H1 (cell line): ENCODE results near the gene GTSE1. TPM values are rescaled to one million over a fixed set of nuclear protein-coding genes. Genes with fewer than 3 reads are reported as not detected.

Experiments
- CTCF ChIA-PET: fragments of 300-600 bp; sonication (Branson Sonifier 250); formaldehyde crosslinking; loops from one replicate; lab custom pipeline; 2021; ENCODE audit not compliant: partially characterized antibody; lab: Charles Lee
- POLR2A ChIA-PET: fragments of 300-600 bp; sonication (Branson Sonifier 250); formaldehyde crosslinking; loops from one replicate; lab custom pipeline; 2021; ENCODE audit warnings: inconsistent platforms; ENCODE audit not compliant: partially characterized antibody; lab: Charles Lee
- DNase-seq, 2 experiments: peaks; one replicate each; pipeline versions ENCODE4 v3.0.0 to v3.0.0-alpha.2; 2010 to 2022; ENCODE audit warnings: low spot score in 2 of 2, low read depth in 1 of 2, mixed read lengths in 1 of 2
- FAIRE-seq: peaks from 2 replicates; lab custom pipeline; 2011; peaks lifted over from hg19 to GRCh38; lab: Jason Lieb, UNC
- H2AFZ ChIP-seq: 2 replicates; pipeline ENCODE4 v1.8.1; 2012; ENCODE audit warnings: low read length, inconsistent platforms
- H2AK5ac ChIP-seq: 2 replicates; pipeline ENCODE4 v1.6.1; 2013; ENCODE audit warnings: low read depth, low read length
- H2BK120ac ChIP-seq: replicated peaks from 2 replicates; pipeline ENCODE3; 2013; ENCODE audit warnings: low read depth, low read length, inconsistent platforms
- H2BK12ac ChIP-seq: 2 replicates; pipeline ENCODE4 v1.6.1; 2013; ENCODE audit warnings: low read depth, low read length
- H2BK15ac ChIP-seq: 2 replicates; pipeline ENCODE4 v1.6.1; 2013; ENCODE audit warnings: low read length
- H2BK20ac ChIP-seq: 2 replicates; pipeline ENCODE4 v1.6.1; 2013; ENCODE audit warnings: low read length
- H2BK5ac ChIP-seq: 2 replicates; pipeline ENCODE4 v1.6.1; 2013; ENCODE audit warnings: low read depth, low read length
- H3K14ac ChIP-seq: 2 replicates; pipeline ENCODE4 v1.6.1; 2013; ENCODE audit warnings: inconsistent platforms; ENCODE audit not compliant: insufficient read length
- H3K18ac ChIP-seq: 2 replicates; pipeline ENCODE4 v1.6.1; 2013; ENCODE audit warnings: low read length; ENCODE audit errors: extremely low read depth
- H3K23ac ChIP-seq: 2 replicates; pipeline ENCODE4 v1.6.1; 2013; ENCODE audit warnings: inconsistent platforms; ENCODE audit not compliant: insufficient read length
- H3K23me2 ChIP-seq: 2 replicates; pipeline ENCODE4 v1.6.1; 2013; ENCODE audit warnings: low read depth, low read length
- H3K27ac ChIP-seq: 2 replicates; pipeline ENCODE4 v1.6.1; 2011; ENCODE audit warnings: low read depth, low read length, inconsistent platforms
- H3K27me3 ChIP-seq, 4 experiments: replicated peaks in 1 of 4; 1 replicate in 1 of 4; 2 replicates in 3 of 4; pipeline versions ENCODE4 v1.6.1 to v1.8.1; 2011 to 2013; ENCODE audit warnings: low read length in 3 of 4, mild to moderate bottlenecking in 3 of 4, inconsistent platforms in 2 of 4, mixed read lengths in 2 of 4, moderate library complexity in 1 of 4; ENCODE audit not compliant: control insufficient read depth in 3 of 4, insufficient read depth in 3 of 4; ENCODE audit errors: extremely low read depth in 1 of 4
- H3K36me3 ChIP-seq, 4 experiments: 2 replicates each; pipeline versions ENCODE4 v1.6.1 to v1.8.1; 2011 to 2013; ENCODE audit warnings: mild to moderate bottlenecking in 4 of 4, low read length in 3 of 4, moderate library complexity in 2 of 4, control low read depth in 1 of 4, inconsistent platforms in 1 of 4; ENCODE audit not compliant: insufficient read depth in 4 of 4, control insufficient read depth in 2 of 4
- H3K4ac ChIP-seq: replicated peaks from 2 replicates; pipeline ENCODE3; 2013; ENCODE audit warnings: low read length, low read depth, mixed read lengths, inconsistent platforms; ENCODE audit not compliant: insufficient read length
- H3K4me1 ChIP-seq, 4 experiments: replicated peaks in 1 of 4; 1 replicate in 1 of 4; 2 replicates in 3 of 4; pipeline versions ENCODE4 v1.6.1 to v1.8.1; 2011 to 2013; ENCODE audit warnings: low read length in 3 of 4, inconsistent platforms in 2 of 4, mixed read lengths in 1 of 4; ENCODE audit not compliant: insufficient read depth in 4 of 4, control insufficient read depth in 3 of 4
- H3K4me2 ChIP-seq, 2 experiments: 2 replicates each; pipeline versions ENCODE4 v1.6.1 to v1.8.1; 2011 to 2013; ENCODE audit warnings: low read depth in 2 of 2, low read length in 2 of 2, control low read depth in 1 of 2, inconsistent platforms in 1 of 2, mild to moderate bottlenecking in 1 of 2; ENCODE audit not compliant: insufficient read depth in 1 of 2
- H3K4me3 ChIP-seq, 4 experiments: fragments of 200-600, 300-600 bp in 1 of 4; sonication (generic), shearing (Covaris generic), sonication (Bioruptor Twin) in 1 of 4; 2 replicates each; pipeline versions ENCODE4 v1.5.1 to v1.8.1; 2011 to 2016; ENCODE audit warnings: low read length in 4 of 4, low read depth in 3 of 4, control low read depth in 2 of 4, inconsistent platforms in 2 of 4, mild to moderate bottlenecking in 2 of 4, mixed read lengths in 1 of 4, moderate library complexity in 1 of 4; ENCODE audit not compliant: insufficient read depth in 2 of 4; ENCODE audit errors: extremely low read depth in 1 of 4
- H3K56ac ChIP-seq: replicated peaks from 2 replicates; pipeline ENCODE3; 2013; ENCODE audit warnings: low read depth, mild to moderate bottlenecking, mixed read lengths, low read length, inconsistent platforms; ENCODE audit not compliant: insufficient read length
- H3K79me1 ChIP-seq: 2 replicates; pipeline ENCODE4 v1.6.1; 2013; ENCODE audit warnings: low read depth, low read length, control low read depth
- H3K79me2 ChIP-seq, 2 experiments: 2 replicates each; pipeline versions ENCODE4 v1.6.1 to v1.8.1; 2012 to 2013; ENCODE audit warnings: low read length in 2 of 2, mild to moderate bottlenecking in 2 of 2, inconsistent platforms in 1 of 2; ENCODE audit not compliant: insufficient read depth in 2 of 2, control insufficient read depth in 1 of 2
- H3K9ac ChIP-seq, 4 experiments: replicated peaks in 1 of 4; 1 replicate in 1 of 4; 2 replicates in 3 of 4; pipeline versions ENCODE4 v1.6.1 to v1.8.1; 2011 to 2013; ENCODE audit warnings: low read depth in 3 of 4, low read length in 3 of 4, control low read depth in 2 of 4, mild to moderate bottlenecking in 2 of 4, moderate library complexity in 2 of 4, inconsistent platforms in 1 of 4; ENCODE audit errors: extremely low read depth in 1 of 4
- H3K9me3 ChIP-seq, 2 experiments: 2 replicates each; pipeline versions ENCODE4 v1.6.1 to v1.8.1; 2012 to 2013; ENCODE audit warnings: mild to moderate bottlenecking in 2 of 2, moderate library complexity in 2 of 2, control low read depth in 1 of 2, inconsistent platforms in 1 of 2, low read depth in 1 of 2, low read length in 1 of 2, mixed read lengths in 1 of 2; ENCODE audit not compliant: insufficient read depth in 2 of 2
- H4K20me1 ChIP-seq, 2 experiments: replicated peaks in 1 of 2; 2 replicates each; pipeline versions ENCODE3 to v1.8.1; 2011 to 2013; ENCODE audit warnings: inconsistent platforms in 2 of 2, low read length in 2 of 2, mild to moderate bottlenecking in 1 of 2; ENCODE audit not compliant: insufficient read depth in 2 of 2, control insufficient read depth in 1 of 2
- H4K5ac ChIP-seq: 2 replicates; pipeline ENCODE4 v1.6.1; 2013; ENCODE audit warnings: low read length, low read depth, mixed read lengths, inconsistent platforms; ENCODE audit not compliant: insufficient read length
- H4K8ac ChIP-seq: 2 replicates; pipeline ENCODE4 v1.8.0; 2013; ENCODE audit warnings: mild to moderate bottlenecking, moderate library complexity, low read length, inconsistent platforms; ENCODE audit not compliant: insufficient read depth; ENCODE audit errors: extremely low read depth
- H4K91ac ChIP-seq: replicated peaks from 2 replicates; pipeline ENCODE3; 2013; ENCODE audit warnings: low read length, mixed read lengths, inconsistent platforms; ENCODE audit not compliant: insufficient read length
- BRCA1 ChIP-seq: IDR thresholded peaks from 2 replicates; pipeline ENCODE4 v1.6.1; 2012; ENCODE audit warnings: low read depth, low read length, improper control_type of control experiment
- CBX8 ChIP-seq: fragments of 300-800, 300-1000 bp; sonication (generic); IDR thresholded peaks from 2 replicates; pipeline ENCODE4 v1.7.1; 2016; ENCODE audit warnings: low read depth, low read length, borderline replicate concordance
- JUND ChIP-seq: IDR thresholded peaks from 2 replicates; pipeline ENCODE4 v1.6.1; 2011; ENCODE audit warnings: mild to moderate bottlenecking, improper control_type of control experiment, low read length
- RBBP5 ChIP-seq: IDR thresholded peaks from 2 replicates; pipeline ENCODE4 v1.7.1; 2012; ENCODE audit warnings: low read depth, mild to moderate bottlenecking, inconsistent platforms, low read length, moderate library complexity, borderline replicate concordance
- RXRA ChIP-seq: IDR thresholded peaks from 2 replicates; pipeline ENCODE4 v1.6.1; 2011; ENCODE audit warnings: low read depth, mild to moderate bottlenecking, low read length, moderate library complexity; ENCODE audit not compliant: insufficient read depth
- WGBS, 2 experiments: shearing (Covaris generic) in 1 of 2; methylation state at CpG; one replicate each; pipeline versions ENCODE4 v1.1.6 to v1.1.7; 2013 to 2015; ENCODE audit warnings: low lambda C conversion rate in 2 of 2, mixed read lengths in 2 of 2, inconsistent platforms in 1 of 2, low coverage in 1 of 2, missing lambda C conversion rate in 1 of 2; ENCODE audit not compliant: insufficient replicate concordance in 2 of 2, insufficient coverage in 1 of 2, insufficient read length in 1 of 2; ENCODE audit errors: extremely low coverage in 1 of 2, missing lambda C conversion rate in 1 of 2; 5-methylcytosine and 5-hydroxymethylcytosine counted together
- polyA plus RNA-seq, 7 experiments: library from polyadenylated mRNA; depleted of rRNA in 3 of 7; stranded (reverse) in 5 of 7; unstranded in 2 of 7; fragments of >200 nt in 5 of 7; fragments of 200-250 nt in 2 of 7; gene quantifications; 1 replicate in 5 of 7; 2 replicates in 1 of 7; 4 replicates in 1 of 7; pipeline versions ENCODE4 v1.2.1 to v1.2.3, GENCODE V29; 2011 to 2013; ENCODE audit warnings: missing spikeins in 2 of 7, mixed read lengths in 2 of 7
- total RNA-seq: library from RNA; stranded (reverse); fragmentation: NEBNext Ultra II Directional; extraction: Animal tissue kit (Norgen Biotek cat#: 25700); gene quantifications from 2 replicates; pipeline ENCODE4 v1.2.1, GENCODE V29; 2021

Gene GTSE1
- total and polyA plus RNA-seq, 2 of the 8 experiments (the other 6 are each of a cell fraction or from before 2014, with no cell fraction given): 17.5 to 38.6 TPM

DNA sequence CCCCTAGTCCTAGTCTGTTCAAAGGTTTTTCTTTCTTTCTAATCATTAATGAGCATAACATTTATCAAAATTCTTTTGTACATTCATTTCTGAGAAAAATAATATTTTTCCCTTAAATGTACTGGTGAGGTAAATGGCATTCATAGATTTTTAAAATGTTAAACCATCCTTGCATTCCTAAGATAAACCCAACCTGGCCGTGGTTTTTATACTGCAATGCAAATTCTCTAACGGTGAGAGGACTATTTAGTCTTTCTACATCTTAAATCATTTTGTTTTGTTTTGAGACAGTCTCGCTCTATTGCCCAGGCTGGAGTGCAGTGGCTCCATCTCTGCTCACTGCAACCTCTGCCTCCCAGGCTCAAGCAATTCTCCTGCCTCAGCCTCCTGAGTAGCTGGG is 79.4 kb downstream of the GTSE1 start:
- POLR2A ChIA-PET: no interaction called here
- WGBS, 2 experiments: 90% methylated on average over 3 of the region's 3 CpGs; no CpG with 5 or more reads in 1 of the 2 experiments
- CTCF ChIA-PET: interaction anchor here (0.9 to 2.9 kb wide), 4 partner anchors 9 to 167 kb away, joined by 3 to 16 read pairs (median 3); no protein-coding TSS in a partner anchor

More for the DNA sequence above, 79.4 kb downstream of the GTSE1 start:
- Histone ChIP-seq H3K56ac (no peak overlapping the region), H3K27ac (no peak overlapping the region), H2BK15ac (no peak overlapping the region), H4K20me1 (peaks cover 0 to 7% of the 10 kb centered on the region in 2 experiments), H2BK12ac (no peak overlapping the region), H4K8ac (no peak overlapping the region), H3K79me1 (no peaks in the 10 kb centered on the region), H3K9me3 (no peaks in the 10 kb centered on the region)
- no peak for DNase-seq
- TF ChIP-seq RXRA (no peak), BRCA1 (no peak), RBBP5 (no peak), JUND (no peak), CBX8 (no peak)
- TF ChIP-seq, all 59 proteins: peak for 0
- Histone ChIP-seq H2BK20ac (no peak overlapping the region), H3K27me3 (no peaks in the 10 kb centered on the region), H2BK5ac (no peak overlapping the region), H3K9ac (no peak overlapping the region), H4K91ac (no peak overlapping the region), H3K23ac (no peak overlapping the region), H3K23me2 (peaks cover 9% of the 10 kb centered on the region; the same call in 1 of the 2 replicates), H2BK120ac (no peak overlapping the region), H3K36me3 (peaks cover 0 to 6% (median 1%) of the 10 kb centered on the region in 4 experiments; a peak in 4 of 8 replicates), H3K4ac (no peak overlapping the region), H3K4me3 (no peak overlapping the region), H3K18ac (no peak overlapping the region), H2AK5ac (no peak overlapping the region), H2AFZ (no peak overlapping the region), H3K79me2 (no peaks in the 10 kb centered on the region), H4K5ac (no peak overlapping the region), H3K4me1 (peaks cover 0 to 30% (median 26%) of the 10 kb centered on the region in 4 experiments; a peak in 6 of 7 replicates), H3K14ac (no peak overlapping the region), H3K4me2 (no peak overlapping the region)
- no peak for FAIRE-seq
